OCI-LY1 (cell line): ENCODE measurements around the gene ECSIT.

Source experiments
- H2AFZ ChIP-seq: fragments of 200-600 bp; sonication (generic), shearing (Covaris generic); 2 replicates; pipeline ENCODE4 v1.6.0; 2014; ENCODE audit warnings: antibody characterized with exemption, mild to moderate bottlenecking, low read length
- H3F3A ChIP-seq: fragments of 200-600 bp; sonication (generic), shearing (Covaris generic); 2 replicates; pipeline ENCODE4 v1.6.0; 2014; ENCODE audit warnings: mild to moderate bottlenecking, antibody characterized with exemption, low read length, moderate library complexity; ENCODE audit not compliant: insufficient read depth
- H3K27ac ChIP-seq: fragments of 200-600 bp; sonication (generic); 2 replicates; pipeline ENCODE4 v1.5.1; 2014; ENCODE audit warnings: low read length, mixed run types, mild to moderate bottlenecking, low read depth; ENCODE audit not compliant: poor library complexity, severe bottlenecking
- H3K27me3 ChIP-seq: fragments of 200-600 bp; sonication (generic); 2 replicates; pipeline ENCODE4 v1.6.0; 2014; ENCODE audit warnings: antibody characterized with exemption, mild to moderate bottlenecking, low read length, moderate library complexity; ENCODE audit not compliant: insufficient read depth
- H3K36me3 ChIP-seq: fragments of 200-600 bp; sonication (generic); 2 replicates; pipeline ENCODE4 v1.6.1; 2014; ENCODE audit warnings: mild to moderate bottlenecking, antibody characterized with exemption, low read length, moderate library complexity, mixed read lengths; ENCODE audit not compliant: insufficient read depth
- H3K4me1 ChIP-seq: fragments of 200-600 bp; sonication (generic); 2 replicates; pipeline ENCODE4 v1.5.1; 2014; ENCODE audit warnings: mild to moderate bottlenecking, low read length, moderate library complexity; ENCODE audit not compliant: insufficient read depth, severe bottlenecking
- H3K4me2 ChIP-seq: fragments of 200-600 bp; sonication (generic), shearing (Covaris generic); 2 replicates; pipeline ENCODE4 v1.6.1; 2014; ENCODE audit warnings: low read length
- H3K4me3 ChIP-seq: fragments of 200-600 bp; sonication (generic); 2 replicates; pipeline ENCODE4 v1.5.1; 2014; ENCODE audit warnings: low read length, low read depth, mild to moderate bottlenecking, mixed read lengths; ENCODE audit not compliant: poor library complexity, severe bottlenecking
- H3K79me2 ChIP-seq: fragments of 200-600 bp; shearing (Covaris generic); 2 replicates; pipeline ENCODE4 v1.6.1; 2016; ENCODE audit warnings: mixed run types, low read length, mixed read lengths; ENCODE audit not compliant: insufficient read depth
- H3K9ac ChIP-seq: fragments of 200-600 bp; sonication (generic), shearing (Covaris generic); 2 replicates; pipeline ENCODE4 v1.6.1; 2014; ENCODE audit warnings: mild to moderate bottlenecking, low read length, mixed read lengths
- H3K9me2 ChIP-seq: fragments of 200-600 bp; sonication (generic), shearing (Covaris generic); 2 replicates; pipeline ENCODE4 v1.6.1; 2014; ENCODE audit warnings: low read depth, mild to moderate bottlenecking, low read length, mixed read lengths
- H3K9me3 ChIP-seq: fragments of 200-600 bp; shearing (Covaris generic); 2 replicates; pipeline ENCODE4 v1.6.1; 2014; ENCODE audit warnings: low read length, mixed read lengths
- H4K20me1 ChIP-seq: fragments of 200-600 bp; sonication (generic), shearing (Covaris generic); 2 replicates; pipeline ENCODE4 v1.6.0; 2016; ENCODE audit warnings: mild to moderate bottlenecking, low read length; ENCODE audit not compliant: insufficient read depth
- CTCF ChIP-seq: fragments of 200-600 bp; sonication (generic), shearing (Covaris generic); IDR thresholded peaks from 2 replicates; pipeline ENCODE4 v1.5.1; 2017; ENCODE audit warnings: mild to moderate bottlenecking, antibody characterized with exemption, low read length, moderate library complexity, mixed read lengths
- EZH2 ChIP-seq: fragments of 200-600 bp; sonication (generic), shearing (Covaris generic); IDR thresholded peaks from 2 replicates; pipeline ENCODE4 v1.8.0; 2017; ENCODE audit warnings: borderline replicate concordance, mixed run types, mild to moderate bottlenecking, antibody characterized with exemption, low read length, moderate library complexity, mixed read lengths

ECSIT gene

DNA sequence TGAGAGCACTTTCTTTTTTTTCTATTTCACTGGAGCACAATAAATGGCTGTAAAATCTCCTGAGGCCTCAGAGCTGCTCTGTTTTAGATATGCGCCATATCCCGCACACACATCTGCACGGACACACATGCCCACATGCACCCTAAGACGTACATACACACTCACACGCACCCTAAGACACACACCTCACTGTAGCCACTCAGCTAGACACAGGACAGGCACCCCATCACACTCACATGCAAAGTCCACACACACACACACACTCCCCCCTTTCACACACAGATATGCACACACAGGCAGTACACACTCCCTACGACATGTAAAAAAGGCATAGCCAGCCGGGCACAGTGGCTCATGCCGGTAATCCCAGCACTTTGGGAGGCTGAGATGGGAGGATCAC is 21.3 kb upstream of the ECSIT start:
- TF ChIP-seq EZH2 (no peak), CTCF (no peak)
- Histone ChIP-seq H3K4me1 (peaks cover 7% of the 10 kb centered on the region), H3K36me3 (peaks cover 27% of the 10 kb centered on the region), H3K9ac (no peak overlapping the region), H3K27ac (no peak overlapping the region), H3K9me2 (no peaks in the 10 kb centered on the region), H4K20me1 (no peaks in the 10 kb centered on the region), H3K4me3 (no peak overlapping the region), H3K4me2 (no peak overlapping the region), H3F3A (no peaks in the 10 kb centered on the region), H3K27me3 (no peaks in the 10 kb centered on the region), H3K79me2 (no peaks in the 10 kb centered on the region), H2AFZ (no peak overlapping the region), H3K9me3 (no peaks in the 10 kb centered on the region)

- Histone ChIP-seq H3K4me2 (no peak overlapping the region), H3K9me3 (no peaks in the 10 kb centered on the region), H3F3A (no peaks in the 10 kb centered on the region), H2AFZ (no peak overlapping the region), H3K9me2 (no peaks in the 10 kb centered on the region), H3K9ac (no peak overlapping the region), H3K4me1 (peaks cover 7% of the 10 kb centered on the region), H3K27me3 (no peaks in the 10 kb centered on the region), H3K36me3 (peaks cover 23% of the 10 kb centered on the region), H4K20me1 (no peaks in the 10 kb centered on the region), H3K79me2 (no peaks in the 10 kb centered on the region), H3K27ac (no peak overlapping the region), H3K4me3 (no peak overlapping the region)
- TF ChIP-seq CTCF (no peak), EZH2 (no peak)
These were observed 20.5 kb upstream of the ECSIT start for GRCh38 chr19:11549386-11549953.

GRCh38 chr19:11547929-11548700 is 19.2 kb upstream of the ECSIT start:
- Histone ChIP-seq H2AFZ (no peak overlapping the region), H3K4me3 (no peak overlapping the region), H3K9ac (no peak overlapping the region), H4K20me1 (no peaks in the 10 kb centered on the region), H3K9me3 (no peaks in the 10 kb centered on the region), H3K36me3 (peaks cover 9% of the 10 kb centered on the region; the same call in 1 of the 2 replicates), H3K27ac (no peak overlapping the region), H3K27me3 (no peaks in the 10 kb centered on the region), H3K4me1 (peaks cover 6% of the 10 kb centered on the region), H3K79me2 (no peaks in the 10 kb centered on the region), H3K4me2 (no peak overlapping the region), H3K9me2 (no peaks in the 10 kb centered on the region), H3F3A (no peaks in the 10 kb centered on the region)
- no peak for TF ChIP-seq EZH2
- no peak for TF ChIP-seq CTCF
